Gastroesophageal sphincter (tissue), 4 donors: Measurements from ENCODE around the gene RNF213. TPM values are rescaled to one million over a fixed set of nuclear protein-coding genes. Genes with fewer than 3 reads are reported as not detected.

Experiments used
- ATAC-seq: fragments of 150-250 bp; one replicate; pipeline ENCODE4 v1.9.1; 2016; ENCODE audit warnings: mild to moderate bottlenecking, moderate library complexity
- H3K27ac ChIP-seq, 4 donors: fragments of 200-600 bp; sonication (generic) in 3 of 4; 1 replicate in 3 of 4; 2 replicates in 1 of 4; pipeline ENCODE4 v1.5.1; 2016 to 2019
- H3K27me3 ChIP-seq: fragments of 200-600 bp; sonication (generic); one replicate; pipeline ENCODE4 v1.5.1; 2019
- H3K36me3 ChIP-seq, 2 donors: fragments of 200-600 bp; sonication (generic); one replicate each; pipeline ENCODE4 v1.5.1; 2019; ENCODE audit warnings: control low read depth in 1 of 2
- H3K4me1 ChIP-seq, 3 donors: fragments of 200-600 bp; sonication (generic); 1 replicate in 2 of 3; 2 replicates in 1 of 3; pipeline ENCODE4 v1.5.1; 2016 to 2019; ENCODE audit warnings: control low read depth in 2 of 3
- H3K4me3 ChIP-seq, 2 donors: fragments of 200-600 bp; sonication (generic); one replicate each; pipeline ENCODE4 v1.5.1; 2019; ENCODE audit warnings: mild to moderate bottlenecking in 1 of 2, moderate library complexity in 1 of 2
- H3K9me3 ChIP-seq, 3 donors: fragments of 200-600 bp; sonication (generic); one replicate each; pipeline ENCODE4 v1.5.1; 2017 to 2019; ENCODE audit warnings: control low read depth in 2 of 3
- EP300 ChIP-seq: sonication (generic); formaldehyde crosslinking; IDR thresholded peaks from one replicate; pipeline ENCODE4 v1.6.1; 2017; ENCODE audit warnings: antibody characterized with exemption, mild to moderate bottlenecking
- POLR2A ChIP-seq, 2 donors: fragments of 450-650 bp; IDR thresholded peaks; one replicate each; pipeline ENCODE4 v1.6.1; 2017; ENCODE audit warnings: antibody characterized with exemption in 2 of 2, mild to moderate bottlenecking in 2 of 2, moderate library complexity in 1 of 2
- POLR2AphosphoS5 ChIP-seq: sonication (generic); formaldehyde crosslinking; IDR thresholded peaks from one replicate; pipeline ENCODE4 v1.6.1; 2017; ENCODE audit warnings: antibody characterized with exemption
- WGBS, 2 donors: methylation state at CpG; one replicate each; pipeline ENCODE4 v1.1.5; 2018; ENCODE audit warnings: low coverage in 1 of 2; 5-methylcytosine and 5-hydroxymethylcytosine counted together
- total RNA-seq, 4 donors: library from RNA; depleted of rRNA; stranded (reverse); fragments of >200 nt; gene quantifications; one replicate each; pipeline ENCODE4 v1.1.0, GENCODE V29; 2016
- TF ChIP-seq, protein P1 (sequence below), 4 experiments: fragments of 200-600 bp in 2 of 4; fragments of 450-650 bp in 2 of 4; sonication (generic) in 1 of 4; IDR thresholded peaks; one replicate each; pipeline ENCODE4 v1.5.1; 2017 to 2019; ENCODE audit warnings: antibody characterized with exemption in 4 of 4, mild to moderate bottlenecking in 2 of 4, moderate library complexity in 2 of 4

Gene RNF213
- total RNA-seq, 4 donors from 2014 or later: 59.2 to 87.6 (median 67.8) TPM

- WGBS, 2 donors: 89 to 100% methylated on average over 3 of the region's 4 CpGs
- Histone ChIP-seq H3K27ac (no peak overlapping the region), H3K36me3 (peaks cover 0 to 100% of the 10 kb centered on the region in 2 donors), H3K4me1 (no peaks in the 10 kb centered on the region), H3K27me3 (no peaks in the 10 kb centered on the region), H3K4me3 (no peak overlapping the region), H3K9me3 (no peaks in the 10 kb centered on the region)
- ATAC-seq: no peak
- TF ChIP-seq POLR2A (IDR thresholded peaks at IDR 0.05) (no peak), POLR2AphosphoS5 (no peak), EP300 (no peak)
- TF ChIP-seq, protein P1, sequence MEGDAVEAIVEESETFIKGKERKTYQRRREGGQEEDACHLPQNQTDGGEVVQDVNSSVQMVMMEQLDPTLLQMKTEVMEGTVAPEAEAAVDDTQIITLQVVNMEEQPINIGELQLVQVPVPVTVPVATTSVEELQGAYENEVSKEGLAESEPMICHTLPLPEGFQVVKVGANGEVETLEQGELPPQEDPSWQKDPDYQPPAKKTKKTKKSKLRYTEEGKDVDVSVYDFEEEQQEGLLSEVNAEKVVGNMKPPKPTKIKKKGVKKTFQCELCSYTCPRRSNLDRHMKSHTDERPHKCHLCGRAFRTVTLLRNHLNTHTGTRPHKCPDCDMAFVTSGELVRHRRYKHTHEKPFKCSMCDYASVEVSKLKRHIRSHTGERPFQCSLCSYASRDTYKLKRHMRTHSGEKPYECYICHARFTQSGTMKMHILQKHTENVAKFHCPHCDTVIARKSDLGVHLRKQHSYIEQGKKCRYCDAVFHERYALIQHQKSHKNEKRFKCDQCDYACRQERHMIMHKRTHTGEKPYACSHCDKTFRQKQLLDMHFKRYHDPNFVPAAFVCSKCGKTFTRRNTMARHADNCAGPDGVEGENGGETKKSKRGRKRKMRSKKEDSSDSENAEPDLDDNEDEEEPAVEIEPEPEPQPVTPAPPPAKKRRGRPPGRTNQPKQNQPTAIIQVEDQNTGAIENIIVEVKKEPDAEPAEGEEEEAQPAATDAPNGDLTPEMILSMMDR (IDR thresholded peaks at IDR 0.05): no peak
These were observed 115.9 kb downstream of the RNF213 start for GRCh38 chr17:80376531-80376930.

- H3K4me1 ChIP-seq: no peaks in the 10 kb centered on the region
- H3K27ac ChIP-seq: no peak overlapping the region
- no peaks in the 10 kb centered on the region for H3K9me3 ChIP-seq
- no peaks in the 10 kb centered on the region for H3K27me3 ChIP-seq
- no peak for ATAC-seq
- 50% methylated on average over 1 of the region's 9 CpGs; no CpG with 5 or more reads in 1 of the 2 donors for WGBS, 2 donors
- no peak for TF ChIP-seq POLR2AphosphoS5
- TF ChIP-seq POLR2A (IDR thresholded peaks at IDR 0.05): no peak
- no peak for TF ChIP-seq EP300
- TF ChIP-seq, protein P1 (IDR thresholded peaks at IDR 0.05): no peak
- peaks cover 0 to 100% of the 10 kb centered on the region in 2 donors for H3K36me3 ChIP-seq
- no peak overlapping the region for H3K4me3 ChIP-seq
These were observed 117.1 kb downstream of the RNF213 start for GRCh38 chr17:80377798-80378197.

GRCh38 chr17:80379348-80379747, 118.7 kb downstream of the RNF213 start:
- Histone ChIP-seq H3K4me3 (no peak overlapping the region), H3K36me3 (peaks cover 0 to 100% of the 10 kb centered on the region in 2 donors), H3K9me3 (no peaks in the 10 kb centered on the region), H3K27me3 (no peaks in the 10 kb centered on the region), H3K4me1 (no peaks in the 10 kb centered on the region), H3K27ac (no peak overlapping the region)
- no peak for ATAC-seq
- TF ChIP-seq, protein P1 (IDR thresholded peaks at IDR 0.05): no peak
- TF ChIP-seq EP300: no peak
- no peak for TF ChIP-seq POLR2AphosphoS5
- no peak for TF ChIP-seq POLR2A (IDR thresholded peaks at IDR 0.05)
- 82 to 89% methylated on average over 4 to 9 of the region's 9 CpGs for WGBS, 2 donors

GRCh38 chr17:80380068-80380467, 119.4 kb downstream of the RNF213 start:
- Histone ChIP-seq H3K9me3 (no peaks in the 10 kb centered on the region), H3K36me3 (peaks cover 0 to 100% of the 10 kb centered on the region in 2 donors), H3K27ac (no peak overlapping the region), H3K4me3 (no peak overlapping the region), H3K4me1 (no peaks in the 10 kb centered on the region), H3K27me3 (no peaks in the 10 kb centered on the region)
- ATAC-seq: no peak
- TF ChIP-seq POLR2A (IDR thresholded peaks at IDR 0.05) (no peak), POLR2AphosphoS5 (no peak)
- TF ChIP-seq, protein P1 (IDR thresholded peaks at IDR 0.05): no peak
- 74 to 93% methylated on average over 2 to 5 of the region's 6 CpGs for WGBS, 2 donors

GRCh38 chr17:80380555-80381002, 119.9 kb downstream of the RNF213 start:
- Histone ChIP-seq H3K27me3 (no peaks in the 10 kb centered on the region), H3K4me3 (no peak overlapping the region), H3K4me1 (no peaks in the 10 kb centered on the region), H3K27ac (no peak overlapping the region), H3K9me3 (no peaks in the 10 kb centered on the region), H3K36me3 (peaks cover 0 to 100% of the 10 kb centered on the region in 2 donors)
- ATAC-seq: no peak
- 80 to 87% methylated on average over 2 to 3 of the region's 21 CpGs for WGBS, 2 donors
- no peak for TF ChIP-seq POLR2A (IDR thresholded peaks at IDR 0.05)
- TF ChIP-seq EP300: no peak
- no peak for TF ChIP-seq POLR2AphosphoS5
- TF ChIP-seq, protein P1 (IDR thresholded peaks at IDR 0.05): no peak
